K562 (cell line): ENCODE results near the gene NRG2. TPM values are rescaled to one million over a fixed set of nuclear protein-coding genes. Genes with fewer than 3 reads are reported as not detected.

Source experiments
- ATAC-seq: fragments of 200-7000 bp; cut with Tn5 transposase; 3 replicates; pipeline ENCODE4 v1.9.1; 2020; ENCODE audit warnings: moderate library complexity
- BruUV-seq: library from RNA; stranded (reverse); fragments of 400-500 nt; replicated peaks from 2 replicates; lab custom pipeline; 2021; lab: Mats Ljungman, UMichigan
- CTCF ChIA-PET: fragments of 300-600 bp; formaldehyde crosslinking; extraction: SDS; loops from one replicate; lab custom pipeline; 2021; ENCODE audit warnings: low intra/inter-chr PET ratio; lab: Yijun Ruan, JAX
- POLR2A ChIA-PET: fragments of 300-600, 350-650 bp; sonication (Branson Sonifier 250); formaldehyde crosslinking; extraction: SDS; loops from one replicate; lab custom pipeline; 2021; ENCODE audit warnings: antibody characterized with exemption, inconsistent platforms; lab: Yijun Ruan, JAX
- DNase-seq, 4 experiments: peaks; one replicate each; pipeline versions ENCODE4 v3.0.0 to v3.0.0-alpha.2; 2011 to 2018; ENCODE audit warnings: low spot score in 3 of 4, mixed read lengths in 3 of 4; ENCODE audit errors: extremely low read depth in 1 of 4
- FAIRE-seq: peaks from 2 replicates; lab custom pipeline; 2011; peaks lifted over from hg19 to GRCh38; lab: Jason Lieb, UNC
- H2AFZ ChIP-seq: 2 replicates; pipeline ENCODE4 v1.6.0; 2011; ENCODE audit warnings: low read depth, low read length, control low read depth, inconsistent platforms
- H3K27ac ChIP-seq: fragments of 200-600 bp; 3 replicates; pipeline ENCODE4 v1.8.0; 2011; ENCODE audit warnings: low read depth, mild to moderate bottlenecking, control low read depth, inconsistent platforms, low read length, moderate library complexity, mixed read lengths; ENCODE audit errors: extremely low read depth
- H3K27me3 ChIP-seq, 2 experiments: fragments of 300-600 bp in 1 of 2; 2 replicates in 1 of 2; 3 replicates in 1 of 2; pipeline versions ENCODE4 v1.6.0 to v1.8.0; 2011; ENCODE audit warnings: inconsistent platforms in 2 of 2, low read length in 2 of 2, mild to moderate bottlenecking in 1 of 2, mixed read lengths in 1 of 2, moderate library complexity in 1 of 2; ENCODE audit not compliant: control insufficient read depth in 2 of 2, insufficient read depth in 2 of 2
- H3K36me3 ChIP-seq: fragments of 300-600 bp; 3 replicates; pipeline ENCODE4 v1.8.0; 2011; ENCODE audit warnings: mild to moderate bottlenecking, low read length, inconsistent platforms; ENCODE audit not compliant: control insufficient read depth, insufficient read depth
- H3K4me1 ChIP-seq, 2 experiments: fragments of 200-600 bp in 1 of 2; replicated peaks in 1 of 2; 2 replicates in 1 of 2; 3 replicates in 1 of 2; pipeline versions ENCODE4 v1.5.1 to v1.8.0; 2011; ENCODE audit warnings: inconsistent platforms in 2 of 2, low read length in 2 of 2, mild to moderate bottlenecking in 1 of 2, mixed read lengths in 1 of 2, moderate library complexity in 1 of 2; ENCODE audit not compliant: control insufficient read depth in 2 of 2, insufficient read depth in 2 of 2
- H3K4me2 ChIP-seq: 2 replicates; pipeline ENCODE4 v1.6.1; 2011; ENCODE audit warnings: low read length, control low read depth, inconsistent platforms, mixed read lengths; ENCODE audit not compliant: insufficient read depth
- H3K4me3 ChIP-seq: fragments of 200-600 bp; sonication (generic), shearing (Covaris generic); 2 replicates; pipeline ENCODE4 v1.5.1; 2016; ENCODE audit warnings: control low read depth, inconsistent platforms
- H3K79me2 ChIP-seq: fragments of 200-600 bp; 3 replicates; pipeline ENCODE4 v1.8.0; 2011; ENCODE audit warnings: low read length, inconsistent platforms; ENCODE audit not compliant: control insufficient read depth, insufficient read depth
- H3K9ac ChIP-seq, 2 experiments: 2 replicates each; pipeline versions ENCODE4 v1.6.0 to v1.6.1; 2011; ENCODE audit warnings: low read depth in 2 of 2, low read length in 2 of 2, control low read depth in 1 of 2, inconsistent platforms in 1 of 2, mild to moderate bottlenecking in 1 of 2, mixed read lengths in 1 of 2; ENCODE audit not compliant: insufficient read depth in 1 of 2
- H3K9me1 ChIP-seq: one replicate; pipeline ENCODE4 v1.6.0; 2011; ENCODE audit warnings: inconsistent platforms, mild to moderate bottlenecking, low read length, moderate library complexity; ENCODE audit not compliant: control insufficient read depth, insufficient read depth
- H3K9me3 ChIP-seq: replicated peaks from 2 replicates; pipeline ENCODE4 v1.5.1; 2011; ENCODE audit warnings: low read depth, low read length, inconsistent platforms; ENCODE audit not compliant: control insufficient read depth, insufficient read depth
- H4K20me1 ChIP-seq: replicated peaks from 2 replicates; pipeline ENCODE4 v1.6.1; 2011; ENCODE audit warnings: low read length, inconsistent platforms, mixed read lengths; ENCODE audit not compliant: control insufficient read depth, insufficient read depth
- WGBS: fragments of 100-300 bp; shearing (Covaris generic); methylation state at CpG from one replicate; pipeline ENCODE4 v1.1.6; 2016; ENCODE audit warnings: low coverage, mixed read lengths; ENCODE audit not compliant: insufficient coverage; ENCODE audit errors: missing lambda C conversion rate; 5-methylcytosine and 5-hydroxymethylcytosine counted together
- in situ Hi-C: fragments of 300-500 bp; cut with MboI; formaldehyde crosslinking; loops from 4 replicates; pipeline ENCODE4 v1.15.0; 2018; ENCODE audit warnings: inconsistent platforms, mixed read lengths
- intact Hi-C: fragments of 100-400 bp; cut with micrococcal nuclease; formaldehyde crosslinking; loops from 2 replicates; pipeline ENCODE4 v1.14.2; 2022
- polyA plus RNA-seq, 8 experiments: library from polyadenylated mRNA; depleted of rRNA in 4 of 8; stranded (reverse) in 5 of 8; unstranded in 3 of 8; fragments of >200 nt; fragmentation: Nextera tagmentation in 2 of 8; fragmentation: Illumina TruSeq in 1 of 8; extraction: Ambion mirVana in 2 of 8; extraction: Trizol in 1 of 8; gene quantifications; 2 replicates each; pipeline versions ENCODE4 v1.2.1 to v1.2.3, GENCODE V29; 2011 to 2014; ENCODE audit warnings: inconsistent platforms in 1 of 8, missing spikeins in 1 of 8
- total RNA-seq, 7 experiments: library from RNA; depleted of rRNA in 6 of 7; stranded (reverse); fragments of >200 nt in 6 of 7; fragmentation: Illumina TruSeq in 2 of 7; extraction: Trizol in 2 of 7; gene quantifications; 2 replicates each; pipeline versions ENCODE4 v1.2.1 to v1.2.3, GENCODE V29; 2011 to 2021; ENCODE audit warnings: low replicate concordance in 1 of 7
- TF ChIP-seq, protein P1 (sequence below): IDR thresholded peaks from 3 replicates; pipeline ENCODE4 v1.6.1; 2011; ENCODE audit warnings: borderline replicate concordance, mild to moderate bottlenecking, moderate library complexity; ENCODE audit not compliant: insufficient read length; ENCODE audit errors: extremely low read depth

NRG2 gene
- total and polyA plus RNA-seq, 9 of the 15 experiments (the other 6 are each of a cell fraction or from before 2014, with no cell fraction given) = not detected

DNA sequence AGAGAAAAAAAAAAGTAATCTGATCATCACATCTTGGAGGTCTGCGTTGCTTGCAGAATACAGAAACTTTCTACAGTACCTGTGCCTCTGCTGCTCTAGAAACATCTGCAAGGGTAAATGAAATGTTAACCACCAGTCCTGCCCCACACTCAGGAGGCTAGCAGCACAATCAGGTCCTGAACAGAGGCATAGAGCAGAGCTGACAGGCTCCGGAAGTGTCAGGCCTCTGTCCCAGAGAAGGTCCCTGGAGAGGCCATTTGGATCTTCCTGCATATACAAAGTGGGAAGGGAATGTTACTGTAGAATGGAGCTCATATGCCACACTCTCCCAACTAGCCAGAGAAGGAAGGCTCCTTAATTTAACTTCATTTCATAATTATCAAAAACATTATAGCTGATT lies 7.2 kb downstream of the NRG2 start:
- DNase-seq = no peak
- no peak for ATAC-seq
- BruUV-seq = no TSS peak
- Histone ChIP-seq H3K27ac (no peak overlapping the region), H3K4me3 (no peak overlapping the region), H3K36me3 (no peaks in the 10 kb centered on the region), H3K4me2 (no peak overlapping the region), H4K20me1 (no peaks in the 10 kb centered on the region), H3K27me3 (peaks cover 11 to 18% of the 10 kb centered on the region in 2 experiments), H3K9me1 (no peaks in the 10 kb centered on the region), H3K9ac (no peak overlapping the region), H3K4me1 (no peaks in the 10 kb centered on the region), H3K79me2 (no peaks in the 10 kb centered on the region), H2AFZ (no peak overlapping the region), H3K9me3 (no peaks in the 10 kb centered on the region)
- no peak for FAIRE-seq
- in situ Hi-C loops (no loop called here), intact Hi-C loops (no loop called here)
- POLR2A ChIA-PET = interaction anchor here (0.5 to 0.7 kb wide), 2 partner anchors 10 to 742 kb away, joined by 3 to 4 read pairs; no protein-coding TSS in a partner anchor
- CTCF ChIA-PET = interaction anchor here (0.6 kb wide), 1 partner anchor 110 kb away, joined by 4 read pairs; no protein-coding TSS in a partner anchor
- TF ChIP-seq, protein P1, sequence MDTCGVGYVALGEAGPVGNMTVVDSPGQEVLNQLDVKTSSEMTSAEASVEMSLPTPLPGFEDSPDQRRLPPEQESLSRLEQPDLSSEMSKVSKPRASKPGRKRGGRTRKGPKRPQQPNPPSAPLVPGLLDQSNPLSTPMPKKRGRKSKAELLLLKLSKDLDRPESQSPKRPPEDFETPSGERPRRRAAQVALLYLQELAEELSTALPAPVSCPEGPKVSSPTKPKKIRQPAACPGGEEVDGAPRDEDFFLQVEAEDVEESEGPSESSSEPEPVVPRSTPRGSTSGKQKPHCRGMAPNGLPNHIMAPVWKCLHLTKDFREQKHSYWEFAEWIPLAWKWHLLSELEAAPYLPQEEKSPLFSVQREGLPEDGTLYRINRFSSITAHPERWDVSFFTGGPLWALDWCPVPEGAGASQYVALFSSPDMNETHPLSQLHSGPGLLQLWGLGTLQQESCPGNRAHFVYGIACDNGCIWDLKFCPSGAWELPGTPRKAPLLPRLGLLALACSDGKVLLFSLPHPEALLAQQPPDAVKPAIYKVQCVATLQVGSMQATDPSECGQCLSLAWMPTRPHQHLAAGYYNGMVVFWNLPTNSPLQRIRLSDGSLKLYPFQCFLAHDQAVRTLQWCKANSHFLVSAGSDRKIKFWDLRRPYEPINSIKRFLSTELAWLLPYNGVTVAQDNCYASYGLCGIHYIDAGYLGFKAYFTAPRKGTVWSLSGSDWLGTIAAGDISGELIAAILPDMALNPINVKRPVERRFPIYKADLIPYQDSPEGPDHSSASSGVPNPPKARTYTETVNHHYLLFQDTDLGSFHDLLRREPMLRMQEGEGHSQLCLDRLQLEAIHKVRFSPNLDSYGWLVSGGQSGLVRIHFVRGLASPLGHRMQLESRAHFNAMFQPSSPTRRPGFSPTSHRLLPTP = no peak
- 0% methylated on average over 2 of the region's 2 CpGs for WGBS
